ENCODE results near the gene VAMP2. TPM values are rescaled to one million over a fixed set of nuclear protein-coding genes. Genes with fewer than 3 reads are reported as not detected.

Gene VAMP2
- polyA plus RNA-seq, 2 of the 4 experiments (the other 2 are of a cell fraction) = 19.2 to 21.7 TPM

DNA sequence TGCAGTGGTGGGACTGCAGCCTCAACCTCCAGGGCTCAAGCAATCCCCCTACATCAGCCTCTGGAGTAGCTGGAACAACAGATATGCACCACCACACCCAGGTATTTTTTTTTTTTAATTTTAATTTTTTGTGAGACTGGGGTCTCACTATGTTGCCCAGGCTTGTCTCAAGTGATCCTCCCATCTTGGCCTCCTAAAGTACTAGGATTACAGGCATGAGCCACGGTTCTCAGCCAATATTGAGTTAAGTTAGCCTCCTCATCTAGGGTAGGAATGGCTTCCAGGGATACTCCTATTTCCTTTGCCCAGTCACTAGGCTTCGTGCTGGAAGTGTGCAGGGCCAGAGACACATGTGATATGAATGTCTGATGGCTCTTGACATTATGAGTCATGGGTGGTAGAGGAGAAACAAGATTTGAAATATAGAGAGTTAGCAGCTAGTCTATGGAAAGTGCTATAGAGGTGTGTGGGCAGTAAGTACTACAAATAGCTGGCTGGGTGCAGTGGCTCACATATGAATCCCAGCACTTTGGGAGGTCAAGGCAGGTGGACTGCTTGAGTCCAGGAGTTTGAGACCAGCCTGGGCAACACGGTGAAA, 30.8 kb downstream of the VAMP2 start:
- H3K4me2 ChIP-seq = no peak overlapping the region
- H3K27ac ChIP-seq = no peak overlapping the region
- H3K4me3 ChIP-seq = no peak overlapping the region
- H3K9me3 ChIP-seq = no peaks in the 10 kb centered on the region
- ChIA-PET CTCF (interaction anchor here (0.8 to 26.5 kb wide), 6 partner anchors 9 to 90 kb away, joined by 3 to 601 read pairs (median 20); partner anchors contain the start of genes ALOXE3, BORCS6, HES7 and PER1), POLR2A (interaction anchor here (0.7 kb wide), 1 partner anchor 25 kb away, joined by 3 read pairs; no protein-coding TSS in a partner anchor)
- peak; percentile 15 to 64 for ATAC-seq
- FAIRE-seq = no peak
- DNase-seq (ENCODE audit: low read depth in 1 of 2, low spot score in 1 of 2) = no peak
- peaks cover 22% of the 10 kb centered on the region for H3K4me1 ChIP-seq
- WGBS (ENCODE audit: missing lambda C conversion rate) = 41% methylated on average over 3 of the region's 3 CpGs
- TF ChIP-seq, protein P1, sequence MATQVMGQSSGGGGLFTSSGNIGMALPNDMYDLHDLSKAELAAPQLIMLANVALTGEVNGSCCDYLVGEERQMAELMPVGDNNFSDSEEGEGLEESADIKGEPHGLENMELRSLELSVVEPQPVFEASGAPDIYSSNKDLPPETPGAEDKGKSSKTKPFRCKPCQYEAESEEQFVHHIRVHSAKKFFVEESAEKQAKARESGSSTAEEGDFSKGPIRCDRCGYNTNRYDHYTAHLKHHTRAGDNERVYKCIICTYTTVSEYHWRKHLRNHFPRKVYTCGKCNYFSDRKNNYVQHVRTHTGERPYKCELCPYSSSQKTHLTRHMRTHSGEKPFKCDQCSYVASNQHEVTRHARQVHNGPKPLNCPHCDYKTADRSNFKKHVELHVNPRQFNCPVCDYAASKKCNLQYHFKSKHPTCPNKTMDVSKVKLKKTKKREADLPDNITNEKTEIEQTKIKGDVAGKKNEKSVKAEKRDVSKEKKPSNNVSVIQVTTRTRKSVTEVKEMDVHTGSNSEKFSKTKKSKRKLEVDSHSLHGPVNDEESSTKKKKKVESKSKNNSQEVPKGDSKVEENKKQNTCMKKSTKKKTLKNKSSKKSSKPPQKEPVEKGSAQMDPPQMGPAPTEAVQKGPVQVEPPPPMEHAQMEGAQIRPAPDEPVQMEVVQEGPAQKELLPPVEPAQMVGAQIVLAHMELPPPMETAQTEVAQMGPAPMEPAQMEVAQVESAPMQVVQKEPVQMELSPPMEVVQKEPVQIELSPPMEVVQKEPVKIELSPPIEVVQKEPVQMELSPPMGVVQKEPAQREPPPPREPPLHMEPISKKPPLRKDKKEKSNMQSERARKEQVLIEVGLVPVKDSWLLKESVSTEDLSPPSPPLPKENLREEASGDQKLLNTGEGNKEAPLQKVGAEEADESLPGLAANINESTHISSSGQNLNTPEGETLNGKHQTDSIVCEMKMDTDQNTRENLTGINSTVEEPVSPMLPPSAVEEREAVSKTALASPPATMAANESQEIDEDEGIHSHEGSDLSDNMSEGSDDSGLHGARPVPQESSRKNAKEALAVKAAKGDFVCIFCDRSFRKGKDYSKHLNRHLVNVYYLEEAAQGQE (IDR thresholded peaks at IDR 0.05) = no peak
- no peak for TF ChIP-seq POLR2AphosphoS2 (conservative IDR thresholded peaks at IDR 0.05; ENCODE audit: low read length)
- TF ChIP-seq ESRRA (IDR thresholded peaks at IDR 0.05; ENCODE audit: borderline replicate concordance, low read length) = no peak
- TF ChIP-seq HOXA7 (CRISPR knock-in tag; IDR thresholded peaks at IDR 0.05) = no peak
- TF ChIP-seq, protein P2, sequence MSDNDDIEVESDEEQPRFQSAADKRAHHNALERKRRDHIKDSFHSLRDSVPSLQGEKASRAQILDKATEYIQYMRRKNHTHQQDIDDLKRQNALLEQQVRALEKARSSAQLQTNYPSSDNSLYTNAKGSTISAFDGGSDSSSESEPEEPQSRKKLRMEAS (IDR thresholded peaks at IDR 0.05) = peak; percentile 59; the same call in 1 of the 2 replicates
- TF ChIP-seq FOSL2 (IDR thresholded peaks at IDR 0.05) = no peak
- peak; percentile 74 for TF ChIP-seq FOSL2 (CRISPR knock-in tag; IDR thresholded peaks at IDR 0.05)
- TF ChIP-seq KDM1A (IDR thresholded peaks at IDR 0.05; ENCODE audit: low read depth) = no peak
- TF ChIP-seq, protein P3, sequence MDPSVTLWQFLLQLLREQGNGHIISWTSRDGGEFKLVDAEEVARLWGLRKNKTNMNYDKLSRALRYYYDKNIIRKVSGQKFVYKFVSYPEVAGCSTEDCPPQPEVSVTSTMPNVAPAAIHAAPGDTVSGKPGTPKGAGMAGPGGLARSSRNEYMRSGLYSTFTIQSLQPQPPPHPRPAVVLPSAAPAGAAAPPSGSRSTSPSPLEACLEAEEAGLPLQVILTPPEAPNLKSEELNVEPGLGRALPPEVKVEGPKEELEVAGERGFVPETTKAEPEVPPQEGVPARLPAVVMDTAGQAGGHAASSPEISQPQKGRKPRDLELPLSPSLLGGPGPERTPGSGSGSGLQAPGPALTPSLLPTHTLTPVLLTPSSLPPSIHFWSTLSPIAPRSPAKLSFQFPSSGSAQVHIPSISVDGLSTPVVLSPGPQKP (IDR thresholded peaks at IDR 0.05; ENCODE audit: low read depth, low read length) = no peak
- no peak for TF ChIP-seq ZFP36 (IDR thresholded peaks at IDR 0.05; ENCODE audit: borderline replicate concordance, partially characterized antibody)
- TF ChIP-seq, protein P4, sequence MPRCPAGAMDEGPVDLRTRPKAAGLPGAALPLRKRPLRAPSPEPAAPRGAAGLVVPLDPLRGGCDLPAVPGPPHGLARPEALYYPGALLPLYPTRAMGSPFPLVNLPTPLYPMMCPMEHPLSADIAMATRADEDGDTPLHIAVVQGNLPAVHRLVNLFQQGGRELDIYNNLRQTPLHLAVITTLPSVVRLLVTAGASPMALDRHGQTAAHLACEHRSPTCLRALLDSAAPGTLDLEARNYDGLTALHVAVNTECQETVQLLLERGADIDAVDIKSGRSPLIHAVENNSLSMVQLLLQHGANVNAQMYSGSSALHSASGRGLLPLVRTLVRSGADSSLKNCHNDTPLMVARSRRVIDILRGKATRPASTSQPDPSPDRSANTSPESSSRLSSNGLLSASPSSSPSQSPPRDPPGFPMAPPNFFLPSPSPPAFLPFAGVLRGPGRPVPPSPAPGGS (IDR thresholded peaks at IDR 0.05) = no peak
- no peak for TF ChIP-seq RAD21 (conservative IDR thresholded peaks at IDR 0.05 in 1 of 2, IDR thresholded peaks at IDR 0.05 in 1 of 2)
- no peak for TF ChIP-seq PHF8 (IDR thresholded peaks at IDR 0.05; ENCODE audit: borderline replicate concordance, low read depth)
- TF ChIP-seq, protein P5, sequence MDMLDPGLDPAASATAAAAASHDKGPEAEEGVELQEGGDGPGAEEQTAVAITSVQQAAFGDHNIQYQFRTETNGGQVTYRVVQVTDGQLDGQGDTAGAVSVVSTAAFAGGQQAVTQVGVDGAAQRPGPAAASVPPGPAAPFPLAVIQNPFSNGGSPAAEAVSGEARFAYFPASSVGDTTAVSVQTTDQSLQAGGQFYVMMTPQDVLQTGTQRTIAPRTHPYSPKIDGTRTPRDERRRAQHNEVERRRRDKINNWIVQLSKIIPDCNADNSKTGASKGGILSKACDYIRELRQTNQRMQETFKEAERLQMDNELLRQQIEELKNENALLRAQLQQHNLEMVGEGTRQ (IDR thresholded peaks at IDR 0.05) = no peak
- TF ChIP-seq BHLHE40 (IDR thresholded peaks at IDR 0.05; ENCODE audit: low read depth, low read length) = peak; percentile 51; the same call in 1 of the 2 replicates
- TF ChIP-seq CEBPB (IDR thresholded peaks at IDR 0.05) = no peak

DNA sequence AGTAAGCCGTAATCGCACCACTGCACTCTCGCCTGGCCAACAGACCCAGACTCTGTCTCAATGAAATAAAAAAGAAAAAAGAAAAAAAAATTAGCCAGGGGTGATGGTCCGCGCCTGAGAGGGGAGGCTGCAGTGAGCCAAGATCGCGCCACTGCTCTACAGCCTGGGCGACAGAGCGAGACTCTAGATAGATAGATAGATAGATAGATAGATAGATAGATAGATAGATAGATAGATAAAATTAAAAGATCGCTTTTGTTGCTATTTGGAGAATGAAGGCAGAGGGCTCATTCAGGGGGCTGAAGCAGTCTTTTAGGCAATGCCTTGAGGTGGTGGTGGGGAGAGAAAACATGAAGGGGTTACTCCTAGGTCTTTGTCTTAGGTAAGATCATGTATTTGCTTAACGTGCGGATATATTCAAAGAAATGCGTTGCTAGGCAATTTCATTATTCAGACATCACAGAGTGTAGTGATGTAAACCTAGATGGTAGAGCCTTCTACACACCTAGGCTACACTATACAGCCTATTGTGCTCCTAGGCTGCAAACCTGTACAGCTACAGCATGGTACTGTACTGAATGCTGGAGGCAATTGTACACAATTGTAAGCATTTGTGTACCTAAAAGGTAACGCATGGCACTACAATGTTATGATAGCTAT, 34.5 kb downstream of the VAMP2 start:
- no peaks in the 10 kb centered on the region for H3K9me3 ChIP-seq
- peak overlapping the region; percentile 56 for H3K4me3 ChIP-seq
- CTCF ChIA-PET = interaction anchor here (1.2 to 26.5 kb wide), 4 partner anchors 9 to 25 kb away, joined by 3 to 601 read pairs (median 44); partner anchors contain the start of genes PER1 and VAMP2
- peak overlapping the region in 1 of 2 experiments; percentile 86; a peak in 2 of 6 replicates for H3K27ac ChIP-seq
- ATAC-seq = no peak
- no peak for FAIRE-seq
- 84% methylated on average over 14 of the region's 14 CpGs for WGBS (ENCODE audit: missing lambda C conversion rate)
- POLR2A ChIA-PET = interaction anchor here (0.9 to 2.1 kb wide), 3 partner anchors 28 to 167 kb away, joined by 3 to 14 read pairs (median 8); partner anchors contain the start of gene SLC25A35
- peak overlapping the region; percentile 95 for H3K4me2 ChIP-seq
- DNase-seq (ENCODE audit: low read depth in 1 of 2, low spot score in 1 of 2) = no peak
- H3K4me1 ChIP-seq = peaks cover 27% of the 10 kb centered on the region
- TF ChIP-seq, protein P6, sequence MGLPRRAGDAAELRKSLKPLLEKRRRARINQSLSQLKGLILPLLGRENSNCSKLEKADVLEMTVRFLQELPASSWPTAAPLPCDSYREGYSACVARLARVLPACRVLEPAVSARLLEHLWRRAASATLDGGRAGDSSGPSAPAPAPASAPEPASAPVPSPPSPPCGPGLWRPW (IDR thresholded peaks at IDR 0.05) = no peak
- TF ChIP-seq SMC3 (IDR thresholded peaks at IDR 0.05) = no peak
- TF ChIP-seq, protein P2 (IDR thresholded peaks at IDR 0.05) = no peak
- TF ChIP-seq FOSB (CRISPR knock-in tag; IDR thresholded peaks at IDR 0.05) = no peak
- TF ChIP-seq, protein P3 (IDR thresholded peaks at IDR 0.05; ENCODE audit: low read depth, low read length) = no peak
- TF ChIP-seq EHF (CRISPR knock-in tag; IDR thresholded peaks at IDR 0.05) = no peak
- no peak for TF ChIP-seq RFX5 (IDR thresholded peaks at IDR 0.05)
- TF ChIP-seq CHD2 (IDR thresholded peaks at IDR 0.05; ENCODE audit: low read length, partially characterized antibody) = no peak
- TF ChIP-seq, protein P7, sequence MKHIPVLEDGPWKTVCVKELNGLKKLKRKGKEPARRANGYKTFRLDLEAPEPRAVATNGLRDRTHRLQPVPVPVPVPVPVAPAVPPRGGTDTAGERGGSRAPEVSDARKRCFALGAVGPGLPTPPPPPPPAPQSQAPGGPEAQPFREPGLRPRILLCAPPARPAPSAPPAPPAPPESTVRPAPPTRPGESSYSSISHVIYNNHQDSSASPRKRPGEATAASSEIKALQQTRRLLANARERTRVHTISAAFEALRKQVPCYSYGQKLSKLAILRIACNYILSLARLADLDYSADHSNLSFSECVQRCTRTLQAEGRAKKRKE (CRISPR knock-in tag; IDR thresholded peaks at IDR 0.05; ENCODE audit: low read depth) = no peak
- no peak for TF ChIP-seq TP53 (CRISPR knock-in tag; IDR thresholded peaks at IDR 0.05)
- no peak for TF ChIP-seq RARB (CRISPR knock-in tag; IDR thresholded peaks at IDR 0.05)
